ENCODE data around the gene DTNBP1.

DNA sequence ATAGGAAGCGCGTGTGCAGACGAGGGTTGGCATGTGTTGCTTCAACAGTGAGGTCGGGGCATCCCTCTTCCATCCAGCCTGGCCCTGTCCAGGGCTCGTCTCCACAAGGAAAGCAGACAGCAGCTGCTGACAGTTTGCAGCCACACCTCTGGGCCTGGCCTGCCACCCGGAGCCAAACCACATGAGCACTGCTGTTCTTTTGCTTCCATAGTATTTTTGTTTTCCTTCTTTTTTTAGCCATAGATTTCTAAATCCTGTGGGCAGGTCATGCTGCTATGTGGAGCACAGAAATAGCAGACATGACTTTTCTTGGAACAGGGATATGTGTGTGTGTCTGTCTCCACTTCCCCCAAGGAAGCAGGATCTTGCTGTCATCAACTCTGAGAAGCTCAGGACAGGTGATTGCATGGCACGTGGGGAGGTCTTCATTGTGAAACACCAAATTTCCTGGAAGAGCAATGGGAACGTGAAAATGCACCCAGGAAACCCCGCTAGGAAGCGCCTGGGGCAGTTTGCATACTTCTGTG lies 167.4 kb downstream of the DTNBP1 start:
- TF ChIP-seq, protein P1, sequence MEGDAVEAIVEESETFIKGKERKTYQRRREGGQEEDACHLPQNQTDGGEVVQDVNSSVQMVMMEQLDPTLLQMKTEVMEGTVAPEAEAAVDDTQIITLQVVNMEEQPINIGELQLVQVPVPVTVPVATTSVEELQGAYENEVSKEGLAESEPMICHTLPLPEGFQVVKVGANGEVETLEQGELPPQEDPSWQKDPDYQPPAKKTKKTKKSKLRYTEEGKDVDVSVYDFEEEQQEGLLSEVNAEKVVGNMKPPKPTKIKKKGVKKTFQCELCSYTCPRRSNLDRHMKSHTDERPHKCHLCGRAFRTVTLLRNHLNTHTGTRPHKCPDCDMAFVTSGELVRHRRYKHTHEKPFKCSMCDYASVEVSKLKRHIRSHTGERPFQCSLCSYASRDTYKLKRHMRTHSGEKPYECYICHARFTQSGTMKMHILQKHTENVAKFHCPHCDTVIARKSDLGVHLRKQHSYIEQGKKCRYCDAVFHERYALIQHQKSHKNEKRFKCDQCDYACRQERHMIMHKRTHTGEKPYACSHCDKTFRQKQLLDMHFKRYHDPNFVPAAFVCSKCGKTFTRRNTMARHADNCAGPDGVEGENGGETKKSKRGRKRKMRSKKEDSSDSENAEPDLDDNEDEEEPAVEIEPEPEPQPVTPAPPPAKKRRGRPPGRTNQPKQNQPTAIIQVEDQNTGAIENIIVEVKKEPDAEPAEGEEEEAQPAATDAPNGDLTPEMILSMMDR (conservative IDR thresholded peaks at IDR 0.05; ENCODE audit: low read depth, low read length), result no peak
- TF ChIP-seq POLR2A (IDR thresholded peaks at IDR 0.05; ENCODE audit: low read depth, low read length) (no peak), MAZ (IDR thresholded peaks at IDR 0.05; ENCODE audit: borderline replicate concordance, low read depth, low read length) (no peak), SMC3 (IDR thresholded peaks at IDR 0.05; ENCODE audit: low read depth, low read length) (no peak), RFX5 (IDR thresholded peaks at IDR 0.05; ENCODE audit: low read depth, low read length) (no peak), CHD1 (IDR thresholded peaks at IDR 0.05; ENCODE audit: low read depth, low read length) (no peak)
- TF ChIP-seq, protein P2, sequence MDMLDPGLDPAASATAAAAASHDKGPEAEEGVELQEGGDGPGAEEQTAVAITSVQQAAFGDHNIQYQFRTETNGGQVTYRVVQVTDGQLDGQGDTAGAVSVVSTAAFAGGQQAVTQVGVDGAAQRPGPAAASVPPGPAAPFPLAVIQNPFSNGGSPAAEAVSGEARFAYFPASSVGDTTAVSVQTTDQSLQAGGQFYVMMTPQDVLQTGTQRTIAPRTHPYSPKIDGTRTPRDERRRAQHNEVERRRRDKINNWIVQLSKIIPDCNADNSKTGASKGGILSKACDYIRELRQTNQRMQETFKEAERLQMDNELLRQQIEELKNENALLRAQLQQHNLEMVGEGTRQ (IDR thresholded peaks at IDR 0.05; ENCODE audit: low read depth, low read length), result no peak
